GM12878 (cell line): ENCODE data around the gene WTAP. TPM values are rescaled to one million over a fixed set of nuclear protein-coding genes. Genes with fewer than 3 reads are reported as not detected.

ENCODE experiments used
- ATAC-seq: fragments of 200-7000 bp; cut with Tn5 transposase; 3 replicates; pipeline ENCODE4 v1.9.1; 2020; ENCODE audit warnings: mild to moderate bottlenecking, moderate library complexity
- BruUV-seq: library from RNA; stranded (reverse); fragments of 400-500 nt; replicated peaks from 2 replicates; lab custom pipeline; 2021; lab: Mats Ljungman, UMichigan
- CTCF ChIA-PET: fragments of 300-600 bp; sonication (Branson Sonifier 250); formaldehyde crosslinking; extraction: SDS; loops from one replicate; lab custom pipeline; 2021; ENCODE audit warnings: inconsistent platforms; lab: Yijun Ruan, JAX
- POLR2A ChIA-PET: fragments of 350-600 bp; formaldehyde crosslinking; extraction: SDS; loops from one replicate; lab custom pipeline; 2021; ENCODE audit warnings: inconsistent platforms; lab: Charles Lee
- RAD21 ChIA-PET: fragments of 300-600 bp; sonication (Branson Sonifier 250); formaldehyde crosslinking; loops from one replicate; lab custom pipeline; 2023; ENCODE audit warnings: antibody characterized with exemption; ENCODE audit not compliant: unreplicated experiment; lab: Charles Lee
- SMC1A ChIA-PET: fragments of 300-600 bp; sonication (Branson Sonifier 250); formaldehyde crosslinking; loops from one replicate; lab custom pipeline; 2023; ENCODE audit not compliant: unreplicated experiment, uncharacterized antibody; lab: Charles Lee
- DNase-seq: peaks from one replicate; pipeline ENCODE4 v3.0.0-alpha.2; 2011; ENCODE audit warnings: low read depth, low spot score
- FAIRE-seq: peaks from 3 replicates; lab custom pipeline; 2011; peaks lifted over from hg19 to GRCh38; lab: Jason Lieb, UNC
- H2AFZ ChIP-seq: 2 replicates; pipeline ENCODE4 v1.6.0; 2011; ENCODE audit warnings: low read depth, low read length, control low read depth; ENCODE audit not compliant: control insufficient read depth
- H3K27ac ChIP-seq: 2 replicates; pipeline ENCODE4 v1.5.1; 2011; ENCODE audit warnings: control low read depth; ENCODE audit not compliant: control insufficient read depth, insufficient read depth
- H3K27me3 ChIP-seq, 2 experiments: replicated peaks in 1 of 2; 2 replicates each; pipeline versions ENCODE4 v1.6.0 to v1.6.1; 2011; ENCODE audit warnings: low read length in 1 of 2; ENCODE audit not compliant: control insufficient read depth in 2 of 2, insufficient read depth in 2 of 2
- H3K36me3 ChIP-seq, 2 experiments: 2 replicates each; pipeline ENCODE4 v1.5.1; 2011; ENCODE audit warnings: low read length in 1 of 2; ENCODE audit not compliant: control insufficient read depth in 2 of 2, insufficient read depth in 2 of 2
- H3K4me1 ChIP-seq: 2 replicates; pipeline ENCODE4 v1.6.1; 2011; ENCODE audit warnings: mild to moderate bottlenecking, low read length, moderate library complexity, mixed read lengths; ENCODE audit not compliant: control insufficient read depth, insufficient read depth
- H3K4me2 ChIP-seq: 2 replicates; pipeline ENCODE4 v1.6.0; 2011; ENCODE audit warnings: control low read depth; ENCODE audit not compliant: control insufficient read depth, insufficient read depth
- H3K4me3 ChIP-seq: fragments of 200-600 bp; sonication (generic); 2 replicates; pipeline ENCODE4 v1.5.1; 2016
- H3K79me2 ChIP-seq: 2 replicates; pipeline ENCODE4 v1.6.0; 2011; ENCODE audit warnings: low read length; ENCODE audit not compliant: control insufficient read depth, insufficient read depth
- H3K9ac ChIP-seq: 2 replicates; pipeline ENCODE4 v1.8.0; 2011; ENCODE audit warnings: low read length, control low read depth, mixed read lengths; ENCODE audit not compliant: control insufficient read depth, insufficient read depth
- H3K9me3 ChIP-seq: replicated peaks from 3 replicates; pipeline ENCODE4 v1.5.1; 2011; ENCODE audit warnings: mild to moderate bottlenecking, low read length; ENCODE audit not compliant: control insufficient read depth, insufficient read depth
- H4K20me1 ChIP-seq: 2 replicates; pipeline ENCODE4 v1.6.0; 2011; ENCODE audit not compliant: control insufficient read depth, insufficient read depth
- ATF3 ChIP-seq: IDR thresholded peaks from 2 replicates; pipeline ENCODE4 v1.6.1; 2011; ENCODE audit warnings: low read depth, mild to moderate bottlenecking, low read length, moderate library complexity, borderline replicate concordance; ENCODE audit errors: extremely low read depth
- CTCF ChIP-seq, 3 experiments: IDR thresholded peaks in 2 of 3; conservative IDR thresholded peaks in 1 of 3; 2 replicates each; pipeline ENCODE4 v1.5.1; 2011; ENCODE audit warnings: low read depth in 3 of 3, low read length in 3 of 3, mild to moderate bottlenecking in 3 of 3, control low read depth in 2 of 3, moderate library complexity in 2 of 3, inconsistent platforms in 1 of 3, mixed read lengths in 1 of 3; ENCODE audit not compliant: control insufficient read depth in 2 of 3, insufficient read depth in 1 of 3; ENCODE audit errors: extremely low read depth in 1 of 3
- CUX1 ChIP-seq: IDR thresholded peaks from 2 replicates; pipeline ENCODE4 v1.6.1; 2012; ENCODE audit warnings: improper control_type of control experiment, low read depth, low read length; ENCODE audit not compliant: insufficient replicate concordance
- FOXM1 ChIP-seq: IDR thresholded peaks from 2 replicates; pipeline ENCODE4 v1.6.1; 2012; ENCODE audit warnings: low read depth, mild to moderate bottlenecking, inconsistent platforms, low read length, moderate library complexity
- GABPA ChIP-seq: IDR thresholded peaks from 2 replicates; pipeline ENCODE4 v1.6.1; 2014; ENCODE audit warnings: antibody characterized with exemption, low read depth, mild to moderate bottlenecking, inconsistent platforms
- MYB ChIP-seq: fragments of 150-350 bp; IDR thresholded peaks from 2 replicates; pipeline ENCODE4 v1.6.1; 2014; ENCODE audit warnings: mild to moderate bottlenecking, low read depth, low read length, borderline replicate concordance
- RUNX3 ChIP-seq: IDR thresholded peaks from 2 replicates; pipeline ENCODE4 v1.6.1; 2012; ENCODE audit warnings: low read length, inconsistent platforms
- SMC3 ChIP-seq: IDR thresholded peaks from 2 replicates; pipeline ENCODE4 v1.6.1; 2011; ENCODE audit warnings: low read length, improper control_type of control experiment, borderline replicate concordance
- ZBTB40 ChIP-seq: fragments of 450-650 bp; IDR thresholded peaks from 2 replicates; pipeline ENCODE4 v1.6.1; 2016; ENCODE audit warnings: mild to moderate bottlenecking, moderate library complexity, borderline replicate concordance
- ZNF384 ChIP-seq: IDR thresholded peaks from 2 replicates; pipeline ENCODE4 v1.6.1; 2012; ENCODE audit warnings: low read depth, mild to moderate bottlenecking, low read length, improper control_type of control experiment, borderline replicate concordance
- WGBS: methylation state at CpG from one replicate; pipeline ENCODE4 v1.1.6; 2016; ENCODE audit warnings: low lambda C conversion rate; ENCODE audit not compliant: insufficient replicate concordance, insufficient coverage; ENCODE audit errors: missing lambda C conversion rate; 5-methylcytosine and 5-hydroxymethylcytosine counted together
- in situ Hi-C: fragments of 300-500 bp; cut with MboI; formaldehyde crosslinking; loops from 9 replicates; pipeline ENCODE4 v1.14.3; 2018; ENCODE audit warnings: mixed read lengths
- intact Hi-C: fragments of 100-400 bp; cut with micrococcal nuclease; formaldehyde crosslinking; loops from one replicate; pipeline ENCODE4 v1.14.2; 2022; ENCODE audit not compliant: unreplicated experiment
- polyA plus RNA-seq, 11 experiments: library from polyadenylated mRNA; depleted of rRNA in 4 of 11; unstranded in 6 of 11; stranded (reverse) in 5 of 11; fragments of >200 nt; fragmentation: Nextera tagmentation in 4 of 11; fragmentation: Illumina TruSeq in 1 of 11; extraction: Ambion mirVana in 4 of 11; extraction: Trizol in 1 of 11; gene quantifications; 1 replicate in 1 of 11; 2 replicates in 10 of 11; pipeline versions ENCODE4 v1.2.1 to v1.2.3, GENCODE V29; 2011 to 2016; ENCODE audit warnings: inconsistent platforms in 2 of 11, missing spikeins in 2 of 11, low read depth in 1 of 11
- total RNA-seq, 4 experiments: library from RNA; depleted of rRNA in 3 of 4; stranded (reverse); fragments of >200 nt in 3 of 4; fragmentation: Illumina TruSeq in 1 of 4; extraction: Trizol in 1 of 4; gene quantifications; 2 replicates each; pipeline versions ENCODE4 v1.2.1 to v1.2.3, GENCODE V29; 2013 to 2021

WTAP gene
- total and polyA plus RNA-seq, 10 of the 15 experiments (the other 5 are each of a cell fraction or from before 2014, with no cell fraction given) = 38.7 to 132 (median 83.1) TPM

- in situ Hi-C loops = loop anchor here (25.0 kb wide), 1 partner anchor 742 kb away; no protein-coding TSS in a partner anchor
- FAIRE-seq (no peak), ATAC-seq (peak; percentile 71), DNase-seq (no peak)
- Histone ChIP-seq H4K20me1 (no peaks in the 10 kb centered on the region), H3K4me1 (no peaks in the 10 kb centered on the region), H3K9me3 (no peaks in the 10 kb centered on the region; the same call in 2 of the 3 replicates), H2AFZ (no peak overlapping the region), H3K27me3 (no peaks in the 10 kb centered on the region), H3K27ac (no peak overlapping the region), H3K9ac (no peak overlapping the region), H3K4me2 (no peak overlapping the region), H3K4me3 (no peak overlapping the region), H3K79me2 (peaks cover 28% of the 10 kb centered on the region), H3K36me3 (no peaks in the 10 kb centered on the region)
- ChIA-PET RAD21 (interaction anchor here (0.6 to 1.7 kb wide), 5 partner anchors 29 to 253 kb away, joined by 4 to 7 read pairs (median 4); no protein-coding TSS in a partner anchor), POLR2A (interaction anchor here (1.2 kb wide), 1 partner anchor 27 kb away, joined by 4 read pairs; no protein-coding TSS in a partner anchor), SMC1A (interaction anchor here (0.6 to 2.3 kb wide), 9 partner anchors 20 to 349 kb away, joined by 3 to 11 read pairs (median 5); partner anchors contain the start of gene MRPL18), CTCF (interaction anchor here (0.6 to 3.9 kb wide), 19 partner anchors 8 to 735 kb away, joined by 3 to 15 read pairs (median 4); no protein-coding TSS in a partner anchor)
- WGBS = 75% methylated on average over 4 of the region's 7 CpGs
- intact Hi-C loops = no loop called here
- no TSS peak for BruUV-seq
- TF ChIP-seq ZBTB40 = peak; percentile 53; the same call in 1 of the 2 replicates
- peak; percentile 14; the same call in 1 of the 2 replicates for TF ChIP-seq RUNX3
- TF ChIP-seq SMC3 = peak; percentile 39; the same call in 1 of the 2 replicates
- TF ChIP-seq ATF3 = no peak
- TF ChIP-seq ZNF384 = peak; percentile 97
- TF ChIP-seq CTCF (IDR thresholded peaks at IDR 0.05 in 2 of 3, conservative IDR thresholded peaks at IDR 0.05 in 1 of 3; ENCODE audit: control insufficient read depth in 2 of 3, extremely low read depth in 1 of 3, insufficient read depth in 1 of 3, low read depth in 3 of 3, low read length in 3 of 3) = peak; percentile 27 to 49 (median 27); a peak in 4 of 6 replicates
- TF ChIP-seq FOXM1 = no peak
- no peak for TF ChIP-seq MYB
- no peak for TF ChIP-seq CUX1
- TF ChIP-seq GABPA = no peak
These were observed 6.6 kb upstream of the WTAP start for GRCh38 chr6:159720708-159721107.
